Left hindlimb (tissue), 1 donor: Measurements from ENCODE around the gene OR2S2.
A peak's percentile ranks its signal among the peaks of the same experiment; 100 is the strongest.

Source experiments
- DNase-seq: peaks from one replicate; pipeline ENCODE4 v3.0.0-alpha.2; 2018

OR2S2 gene

DNA sequence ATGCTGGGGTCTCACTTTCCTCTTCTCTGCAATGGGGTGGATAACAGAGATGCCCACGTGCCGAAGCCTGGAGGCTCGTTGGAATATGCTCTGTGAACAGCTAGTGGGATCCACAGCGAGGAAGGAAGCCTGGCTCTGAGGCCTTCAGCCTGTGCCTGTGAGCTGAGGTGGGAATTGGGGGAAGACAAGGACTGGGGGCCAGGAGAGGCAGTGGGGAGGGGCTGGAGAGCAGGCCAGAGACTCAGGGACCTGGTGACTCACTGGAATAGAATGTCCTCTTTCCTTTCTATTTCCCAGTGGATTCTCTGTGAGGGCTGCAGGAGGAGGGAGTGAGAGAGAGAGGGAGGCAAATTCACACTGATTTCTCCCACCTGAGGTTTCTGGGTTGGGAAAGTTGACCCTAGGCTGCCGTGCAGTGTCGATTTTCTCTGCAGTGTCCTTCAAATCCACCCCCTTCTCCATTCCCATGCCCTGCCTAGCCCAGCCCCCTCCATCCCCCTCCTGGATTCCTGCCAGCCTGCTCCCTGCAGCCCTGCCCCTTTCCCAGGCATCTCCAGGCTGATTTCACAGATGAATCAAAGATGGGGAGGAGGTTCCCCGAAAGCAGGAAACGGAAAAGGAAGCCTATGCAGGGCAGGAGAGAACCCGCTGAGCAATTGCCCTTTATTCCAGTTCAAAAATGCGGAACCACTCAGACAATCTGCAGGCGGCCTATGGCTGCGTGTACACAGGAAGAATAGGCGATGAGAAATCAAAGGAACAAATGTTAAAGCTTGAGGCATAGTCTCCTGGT lies 50.0 kb downstream of the OR2S2 start:
- DNase-seq: peak; percentile 87
